ENCODE results near the gene TCEAL6. TPM values are rescaled to one million over a fixed set of nuclear protein-coding genes. Genes with fewer than 3 reads are reported as not detected.
"Not testable (repeated sequence)": the region's sequence is repeated elsewhere in the genome, so short reads cannot be mapped to it uniquely, and the experiment has no call there.

Gene TCEAL6
- not detected for total RNA-seq
- polyA plus RNA-seq = not detected
- 0 to 0.07 (median 0) reads per million in 6 experiments for total RNA-seq

DNA sequence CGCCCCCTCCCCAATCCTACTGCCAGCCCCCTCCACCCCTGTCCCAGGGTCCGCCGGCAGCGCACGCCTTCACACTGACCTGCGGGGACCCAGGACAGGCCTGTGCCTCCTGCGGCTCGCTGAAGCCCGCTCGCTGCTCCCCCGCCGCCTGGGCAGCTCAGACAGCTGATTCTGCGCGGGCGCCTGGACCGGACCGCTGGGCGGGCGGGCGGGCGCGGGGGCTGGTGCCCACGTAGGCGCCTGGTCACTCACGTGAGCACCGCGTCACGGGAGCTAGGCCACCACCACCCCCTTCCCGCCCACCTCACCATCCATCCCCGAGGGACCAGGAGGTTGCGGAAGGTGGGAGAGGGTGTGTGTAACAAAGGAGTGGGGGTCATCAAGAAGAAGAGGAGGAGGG is at the start of gene TCEAL6:
Gene TCEAL6, minus strand, starts transcription at position 208 of the 400 bp plus-strand sequence.
- H3K4me3 Mint-ChIP-seq = peak within 1 kb of the TSS in 4 of 10 donors; percentile 2 to 33 (median 22)
- ATAC-seq, POLR2A ChIA-PET, H3K4me1 Mint-ChIP-seq, H3K36me3 Mint-ChIP-seq, H3K9me3 Mint-ChIP-seq, DNase-seq: not testable (repeated sequence)
- peak within 1 kb of the TSS in 2 of 10 donors; percentile 5 to 25 for H3K27ac Mint-ChIP-seq
- H3K27me3 Mint-ChIP-seq = peaks cover 14 to 29% (median 25%) of the 10 kb centered on the region in 5 donors

DNA sequence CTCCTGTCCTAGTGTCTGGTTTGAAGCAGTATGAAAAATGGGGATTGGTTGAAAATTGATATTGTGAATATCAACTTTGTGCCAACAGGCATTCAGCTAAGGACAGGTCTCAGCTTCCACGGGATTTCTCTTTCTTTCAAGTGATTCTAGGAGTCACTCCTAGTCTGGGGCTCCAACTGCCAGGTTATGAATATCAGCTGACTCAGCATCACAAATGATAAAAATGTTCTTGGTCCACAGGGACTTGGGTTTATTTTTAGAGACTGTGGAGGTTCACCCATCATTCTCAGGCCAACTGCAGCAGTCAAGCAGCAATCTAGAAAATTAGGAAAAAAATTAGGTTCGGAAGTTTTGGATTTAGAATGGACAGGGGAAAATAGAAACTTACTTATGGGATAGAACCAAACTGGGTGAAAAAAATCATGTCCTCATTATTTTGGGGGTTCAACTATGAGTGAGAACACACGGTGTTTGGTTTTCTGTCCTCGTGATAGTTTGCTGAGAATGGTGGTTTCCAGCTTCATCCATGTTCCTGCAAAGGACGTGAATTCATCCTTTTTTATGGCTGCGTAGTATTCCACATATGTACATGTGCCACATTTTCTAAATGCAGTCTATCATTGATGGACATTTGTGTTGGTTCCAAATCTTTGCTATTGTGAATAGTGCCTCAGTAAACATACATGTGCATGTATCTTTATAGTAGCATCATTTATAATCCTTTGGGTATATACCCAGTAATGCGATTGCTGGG is 43.9 kb upstream of the TCEAL6 start:
- POLR2A ChIA-PET = no interaction called here
- H3K9me3 Mint-ChIP-seq = peaks cover 0 to 40% (median 6%) of the 10 kb centered on the region in 9 donors
- no peak overlapping the region for H3K4me3 Mint-ChIP-seq
- DNase-seq (no peak), ATAC-seq (no peak)
- H3K27ac Mint-ChIP-seq = no peak overlapping the region
- H3K4me1 Mint-ChIP-seq = no peaks in the 10 kb centered on the region
- H3K36me3 Mint-ChIP-seq = peaks cover 0 to 22% (median 0%) of the 10 kb centered on the region in 3 donors
- H3K27me3 Mint-ChIP-seq = peaks cover 0 to 7% (median 0%) of the 10 kb centered on the region in 5 donors

DNA sequence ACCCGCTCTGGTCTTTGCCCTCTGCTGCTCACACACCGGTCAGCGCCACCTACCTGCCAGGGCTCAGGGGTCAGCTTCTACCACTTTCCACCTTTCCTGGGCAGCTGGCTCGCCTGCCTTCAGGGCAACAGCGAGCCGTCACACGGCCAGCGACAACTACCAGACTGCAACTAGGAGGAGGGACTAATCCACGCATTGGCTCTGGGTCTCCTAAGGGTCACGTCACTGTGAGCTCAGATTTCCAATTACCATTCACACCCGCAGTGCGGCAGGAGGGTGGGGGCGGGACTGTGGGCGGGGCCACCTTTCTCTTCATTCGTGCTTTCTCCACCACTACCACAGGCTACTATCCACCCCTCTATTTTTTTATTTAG is 13.5 kb upstream of the TCEAL6 start, which contains the start of gene BEX5:
Gene BEX5, minus strand, starts transcription at position 172 of the 374 bp plus-strand sequence. CDS start 1,712 bp downstream, outside the sequence.
- peaks cover 0 to 6% (median 2%) of the 10 kb centered on the region in 5 donors for H3K27me3 Mint-ChIP-seq
- peak within 1 kb of the TSS; percentile 92 to 99 (median 98) for H3K4me3 Mint-ChIP-seq
- H3K27ac Mint-ChIP-seq = peak within 1 kb of the TSS; percentile 79 to 99 (median 98)
- DNase-seq (peak; percentile 11 to 78 (median 56)), ATAC-seq (peak; percentile 93 to 95)
- peaks cover 8 to 19% (median 15%) of the 10 kb centered on the region in 4 donors for H3K4me1 Mint-ChIP-seq
- H3K9me3 Mint-ChIP-seq = no peaks in the 10 kb centered on the region
- POLR2A ChIA-PET = interaction anchor here (1.7 kb wide), 1 partner anchor 224 kb away, joined by 8 read pairs; the partner anchor contains the start of gene ZMAT1
- H3K36me3 Mint-ChIP-seq = peaks cover 0 to 5% (median 4%) of the 10 kb centered on the region in 3 donors

DNA sequence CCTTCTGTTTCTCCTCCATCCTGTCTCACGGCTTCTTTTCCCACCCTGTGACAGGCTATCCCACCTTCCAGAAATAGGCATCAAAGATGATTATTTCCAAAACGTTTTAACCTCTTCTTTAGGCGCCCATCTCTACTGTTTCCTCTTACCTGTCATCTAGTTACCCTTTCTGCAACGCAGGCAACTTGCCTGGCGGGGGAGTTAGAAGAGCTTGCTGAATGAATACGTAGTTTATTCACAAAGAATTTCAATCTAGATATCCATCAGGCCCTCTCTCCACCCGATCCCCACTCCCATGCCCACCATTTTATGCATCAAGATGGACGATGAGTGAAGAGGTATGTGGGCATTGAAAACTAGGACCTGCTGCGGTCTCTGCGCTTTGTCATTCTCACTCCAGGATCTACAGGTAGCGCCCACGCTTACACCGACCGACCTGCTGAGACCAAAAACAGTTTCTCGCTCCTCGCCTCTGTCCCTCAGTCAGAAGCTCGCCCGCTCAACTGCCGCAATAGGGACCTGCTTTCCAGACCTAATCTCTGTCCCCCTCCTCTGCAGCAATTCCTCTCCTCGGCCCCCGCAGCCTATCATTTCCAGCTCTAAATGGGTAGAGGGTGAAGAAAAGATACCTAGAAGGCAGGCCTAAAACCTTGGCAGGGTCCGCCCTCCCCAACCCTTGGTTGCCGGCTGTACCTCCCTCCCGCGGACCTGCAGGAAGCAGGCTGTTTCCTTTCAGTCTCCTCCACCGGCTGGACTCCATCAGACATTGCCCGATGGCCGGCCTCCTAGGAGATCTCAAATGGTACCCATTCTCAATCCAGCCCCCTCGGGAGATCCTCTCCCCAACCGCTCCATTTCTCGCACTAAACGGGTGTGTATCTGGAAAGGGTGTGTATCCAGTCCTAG is 12.9 kb upstream of the TCEAL6 start:
- no peaks in the 10 kb centered on the region for H3K9me3 Mint-ChIP-seq
- peak overlapping the region; percentile 79 to 99 (median 98) for H3K27ac Mint-ChIP-seq
- POLR2A ChIA-PET = interaction anchor here (1.7 kb wide), 1 partner anchor 224 kb away, joined by 8 read pairs; the partner anchor contains the start of gene ZMAT1

DNA sequence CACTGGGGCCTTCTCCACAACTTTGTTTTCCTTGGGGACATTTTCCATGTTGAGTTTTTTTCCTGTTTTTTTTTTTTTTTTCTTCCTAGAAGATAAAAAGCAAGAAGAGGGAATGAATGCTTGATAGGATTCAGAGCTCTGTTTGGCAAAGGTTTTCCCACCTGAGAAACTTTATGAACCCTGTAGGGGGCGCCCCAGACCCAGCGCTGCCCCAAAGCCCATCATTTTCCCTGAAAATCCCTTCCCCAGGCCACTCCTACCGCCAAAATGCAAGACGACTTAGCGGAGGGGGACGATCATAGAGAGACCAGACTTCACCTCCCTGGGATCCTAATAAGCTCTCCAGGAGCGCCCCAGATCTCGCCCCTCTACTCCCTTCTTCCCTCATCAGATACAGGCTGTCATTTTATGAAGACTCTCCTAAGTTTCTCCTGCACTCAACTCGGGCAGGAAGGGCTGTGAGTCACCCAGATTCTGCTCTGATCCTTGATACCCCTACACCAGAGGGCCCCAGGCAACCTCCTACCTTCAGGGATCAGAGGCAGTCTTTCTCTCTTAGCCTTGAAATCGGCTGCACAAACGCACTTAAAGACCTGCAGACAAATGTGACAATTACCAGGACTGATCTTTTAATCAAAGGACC is 12.1 kb upstream of the TCEAL6 start:
- Mint-ChIP-seq H3K27ac (peak overlapping the region; percentile 79 to 99 (median 98)), H3K9me3 (no peaks in the 10 kb centered on the region), H3K4me3 (peak overlapping the region; percentile 92 to 99 (median 98)), H3K36me3 (peaks cover 0 to 5% (median 4%) of the 10 kb centered on the region in 3 donors), H3K27me3 (peaks cover 0 to 2% (median 0%) of the 10 kb centered on the region in 5 donors), H3K4me1 (peaks cover 8 to 19% (median 15%) of the 10 kb centered on the region in 4 donors)
- peak in 6 of 10 donors; percentile 1 to 16 (median 4) for DNase-seq
- peak in 1 of 2 donors; percentile 13 for ATAC-seq
- POLR2A ChIA-PET = no interaction called here

More for the DNA sequence above, 12.9 kb upstream of the TCEAL6 start:
- Mint-ChIP-seq H3K4me3 (peak overlapping the region; percentile 92 to 99 (median 98)), H3K36me3 (peaks cover 0 to 5% (median 4%) of the 10 kb centered on the region in 3 donors), H3K27me3 (peaks cover 0 to 4% (median 2%) of the 10 kb centered on the region in 5 donors), H3K4me1 (peaks cover 8 to 19% (median 15%) of the 10 kb centered on the region in 4 donors)
- peak in 9 of 10 donors; percentile 3 to 65 (median 31) for DNase-seq
- peak; percentile 55 to 60 for ATAC-seq

DNA sequence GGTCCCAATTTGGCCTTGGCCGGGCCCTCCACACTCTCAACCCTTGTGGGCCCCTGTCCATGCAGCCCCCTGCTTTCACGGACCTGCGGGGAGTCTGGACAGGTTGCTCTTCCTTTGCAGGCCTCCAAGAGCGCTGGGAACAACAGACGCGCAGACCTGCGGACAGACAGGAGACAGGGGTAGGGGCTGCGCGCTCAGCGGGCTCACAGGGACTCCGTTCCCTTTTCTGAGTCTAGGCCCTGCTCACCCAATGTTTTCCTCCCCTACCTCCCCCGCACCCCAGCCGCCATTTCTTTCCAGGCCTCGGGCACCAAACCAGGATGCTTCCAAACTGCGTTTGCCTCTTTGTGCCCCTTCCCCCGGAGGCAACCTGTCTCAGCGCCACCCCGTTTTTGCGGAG is 650 bp downstream of the TCEAL6 start:
- DNase-seq, H3K9me3 Mint-ChIP-seq, POLR2A ChIA-PET, H3K4me1 Mint-ChIP-seq, H3K36me3 Mint-ChIP-seq, ATAC-seq, H3K4me3 Mint-ChIP-seq, H3K27ac Mint-ChIP-seq: not testable (repeated sequence)
- peaks cover 17 to 35% (median 24%) of the 10 kb centered on the region in 5 donors for H3K27me3 Mint-ChIP-seq

DNA sequence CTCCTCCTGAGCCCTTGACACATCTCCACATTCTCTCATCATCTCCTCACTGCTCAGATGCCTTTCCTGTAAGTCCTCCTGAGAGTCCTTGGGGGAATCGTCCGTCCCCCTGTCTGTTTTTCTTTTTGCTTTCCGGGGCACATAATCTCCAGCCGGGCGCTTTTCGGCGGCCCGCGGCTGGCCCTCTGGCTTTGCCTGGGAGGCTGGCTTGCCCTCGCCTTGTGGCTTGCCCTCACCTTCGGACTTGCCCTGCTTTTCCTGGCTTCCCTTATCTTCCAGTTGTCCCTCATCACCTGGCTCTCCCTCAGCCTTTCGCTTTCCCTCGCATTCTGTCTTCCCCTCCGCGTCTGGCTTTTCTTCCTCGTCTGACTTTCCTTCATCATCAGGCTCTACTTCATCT is 1.4 kb downstream of the TCEAL6 start:
- ATAC-seq, DNase-seq, H3K4me3 Mint-ChIP-seq, H3K27ac Mint-ChIP-seq, POLR2A ChIA-PET, H3K4me1 Mint-ChIP-seq, H3K9me3 Mint-ChIP-seq, H3K36me3 Mint-ChIP-seq: not testable (repeated sequence)
- peaks cover 19 to 39% (median 24%) of the 10 kb centered on the region in 5 donors for H3K27me3 Mint-ChIP-seq

DNA sequence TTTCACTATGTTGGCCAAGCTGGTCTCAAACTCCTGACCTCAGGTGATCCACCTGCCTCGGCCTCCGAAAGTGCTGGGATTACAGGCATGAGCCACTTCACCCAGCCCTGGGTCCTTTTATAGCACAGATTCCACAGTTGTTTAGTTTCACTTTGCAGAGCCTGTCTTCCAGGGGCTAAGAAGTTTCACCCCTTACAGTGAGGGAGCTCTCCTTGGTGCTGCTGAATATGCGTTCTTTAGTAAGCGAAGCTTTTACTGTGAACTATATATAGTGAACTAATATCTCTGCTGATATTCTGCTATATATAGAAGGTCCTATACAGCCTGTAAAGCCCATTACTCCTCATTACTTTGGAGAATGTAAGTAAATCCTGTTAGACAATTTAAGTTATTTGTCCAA is 4.2 kb downstream of the TCEAL6 start:
- Mint-ChIP-seq H3K4me3 (no peak overlapping the region), H3K27ac (no peak overlapping the region), H3K9me3 (peaks cover 0 to 3% (median 0%) of the 10 kb centered on the region in 9 donors), H3K4me1 (peaks cover 0 to 2% (median 0%) of the 10 kb centered on the region in 4 donors), H3K36me3 (no peaks in the 10 kb centered on the region), H3K27me3 (peaks cover 8 to 38% (median 16%) of the 10 kb centered on the region in 5 donors)
- POLR2A ChIA-PET = no interaction called here
- DNase-seq = no peak
- ATAC-seq = no peak

DNA sequence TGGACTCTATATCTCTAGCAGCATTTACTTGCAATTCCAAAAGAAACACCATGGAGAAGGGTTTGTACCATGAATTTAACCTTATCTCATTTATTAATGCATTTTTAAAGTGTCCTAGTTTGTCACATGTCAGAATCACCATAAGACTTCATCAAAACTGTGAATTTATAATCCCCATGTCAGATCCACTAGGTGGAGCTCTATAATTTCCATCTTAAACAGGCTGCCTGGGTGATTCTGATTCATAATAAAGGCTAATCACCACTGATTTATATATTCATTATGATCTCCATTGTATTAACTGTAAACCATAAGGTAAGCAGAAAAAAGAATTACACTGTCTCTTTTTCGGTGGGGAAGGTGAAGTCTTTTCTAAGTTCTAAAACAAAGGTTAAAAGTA is 12.8 kb downstream of the TCEAL6 start:
- POLR2A ChIA-PET = no interaction called here
- H3K4me1 Mint-ChIP-seq = peaks cover 4 to 9% (median 6%) of the 10 kb centered on the region in 4 donors
- no peak for ATAC-seq
- H3K27ac Mint-ChIP-seq = no peak overlapping the region
- DNase-seq = no peak
- H3K9me3 Mint-ChIP-seq = no peaks in the 10 kb centered on the region
- H3K36me3 Mint-ChIP-seq = no peaks in the 10 kb centered on the region
- H3K27me3 Mint-ChIP-seq = peaks cover 11 to 48% (median 22%) of the 10 kb centered on the region in 5 donors
- no peak overlapping the region for H3K4me3 Mint-ChIP-seq

DNA sequence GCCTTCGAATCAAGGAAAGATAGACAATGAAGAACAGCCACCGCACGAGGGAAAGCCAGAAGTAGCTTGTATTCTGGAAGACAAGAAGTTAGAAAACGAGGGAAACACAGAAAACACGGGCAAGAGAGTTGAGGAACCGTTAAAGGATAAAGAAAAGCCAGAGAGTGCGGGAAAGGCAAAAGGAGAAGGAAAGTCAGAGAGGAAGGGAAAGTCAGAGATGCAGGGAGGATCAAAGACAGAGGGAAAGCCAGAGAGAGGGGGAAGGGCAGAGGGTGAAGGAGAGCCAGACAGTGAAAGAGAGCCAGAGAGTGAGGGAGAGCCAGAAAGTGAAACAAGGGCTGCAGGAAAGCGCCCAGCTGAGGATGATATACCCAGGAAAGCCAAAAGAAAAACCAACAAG is 15.4 kb downstream of the TCEAL6 start:
- Mint-ChIP-seq H3K27me3 (peaks cover 15 to 41% (median 25%) of the 10 kb centered on the region in 5 donors), H3K36me3 (no peaks in the 10 kb centered on the region), H3K9me3 (no peaks in the 10 kb centered on the region), H3K4me3 (peak overlapping the region in 1 of 10 donors; percentile 26), H3K27ac (no peak overlapping the region), H3K4me1 (peaks cover 4 to 9% (median 8%) of the 10 kb centered on the region in 4 donors)
- POLR2A ChIA-PET = no interaction called here
- DNase-seq = no peak
- no peak for ATAC-seq

DNA sequence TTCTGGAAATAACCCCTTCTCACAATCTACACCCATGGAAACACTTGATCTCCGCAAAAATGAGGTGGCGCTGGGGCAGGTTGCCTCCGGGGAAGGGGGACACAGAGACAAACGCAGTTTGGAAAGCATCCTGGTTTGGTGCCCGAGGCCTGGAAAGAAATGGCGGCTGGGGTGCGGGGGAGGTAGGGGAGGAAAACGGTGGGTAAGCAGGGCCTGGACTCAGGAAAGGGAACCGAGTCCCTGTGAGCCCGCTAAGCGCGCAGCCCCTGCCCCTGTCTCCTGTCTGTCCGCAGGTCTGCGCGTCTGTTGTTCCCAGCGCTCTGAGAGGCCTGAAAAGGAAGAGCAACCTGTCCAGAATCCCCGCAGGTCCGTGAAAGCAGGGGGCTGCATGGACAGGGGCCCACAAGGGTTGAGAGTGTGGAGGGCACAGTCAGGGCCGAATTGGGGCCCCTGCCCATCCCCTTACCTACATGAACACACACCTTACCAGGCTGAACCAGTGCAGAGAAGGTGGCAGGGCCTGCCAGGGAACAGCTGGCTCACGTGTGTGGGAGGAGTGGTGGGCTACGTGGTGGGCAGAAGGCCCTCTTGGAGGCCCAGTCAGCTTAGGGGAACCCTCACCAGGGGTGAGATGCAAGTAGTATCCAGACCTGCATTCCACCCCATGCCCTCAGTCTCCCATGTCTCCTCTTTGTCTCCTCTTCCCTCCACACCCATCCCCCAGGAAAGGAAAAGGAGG is 16.0 kb downstream of the TCEAL6 start:
- H3K4me1 Mint-ChIP-seq, H3K36me3 Mint-ChIP-seq, ATAC-seq, POLR2A ChIA-PET, H3K9me3 Mint-ChIP-seq, DNase-seq: not testable (repeated sequence)
- Mint-ChIP-seq H3K27me3 (peaks cover 17 to 34% (median 25%) of the 10 kb centered on the region in 5 donors), H3K27ac (peak overlapping the region in 1 of 10 donors; percentile 25), H3K4me3 (peak overlapping the region; percentile 14 to 66 (median 49))

Data from naive thymus-derived CD8-positive, alpha-beta T cell (primary cell).